GM12864 (cell line): ENCODE measurements around the gene MYMX.

ENCODE experiments used
- DNase-seq: peaks from one replicate; pipeline ENCODE4 v3.0.0-alpha.2; 2011; ENCODE audit warnings: low read depth
- H3K4me3 ChIP-seq: 2 replicates; pipeline ENCODE4 v1.5.1; 2011; ENCODE audit warnings: mild to moderate bottlenecking, low read depth, low read length, control low read depth
- CTCF ChIP-seq: IDR thresholded peaks from 2 replicates; pipeline ENCODE4 v1.5.1; 2011; ENCODE audit warnings: low read depth, mild to moderate bottlenecking, moderate library complexity, low read length, control low read depth, inconsistent platforms; ENCODE audit errors: missing control alignments

MYMX gene

GRCh38 chr6:44176130-44176761 is 40.5 kb upstream of the MYMX start:
- no peak for TF ChIP-seq CTCF
- DNase-seq, result no peak
- no peak overlapping the region for H3K4me3 ChIP-seq

- TF ChIP-seq CTCF, result no peak
- H3K4me3 ChIP-seq, result peak overlapping the region; percentile 10
- peak; percentile 33 for DNase-seq
Observed at GRCh38 chr6:44176762-44177509, 39.8 kb upstream of the MYMX start.

- no peak for TF ChIP-seq CTCF
- no peak overlapping the region for H3K4me3 ChIP-seq
Observed at GRCh38 chr6:44177691-44178423, 38.9 kb upstream of the MYMX start.

GRCh38 chr6:44178424-44179071 is 38.2 kb upstream of the MYMX start:
- DNase-seq, result no peak
- TF ChIP-seq CTCF, result no peak
- no peak overlapping the region for H3K4me3 ChIP-seq

More at GRCh38 chr6:44177691-44178423, 38.9 kb upstream of the MYMX start:
- no peak for DNase-seq

GRCh38 chr6:44179072-44179536 is 37.6 kb upstream of the MYMX start:
- no peak for TF ChIP-seq CTCF
- no peak for DNase-seq
- H3K4me3 ChIP-seq, result no peak overlapping the region

- no peak for DNase-seq
- no peak overlapping the region for H3K4me3 ChIP-seq
- no peak for TF ChIP-seq CTCF
Observed at GRCh38 chr6:44179648-44180047, 37.1 kb upstream of the MYMX start.
